Measurements from ENCODE around the gene OSBPL3.
A peak's percentile ranks its signal among the peaks of the same experiment; 100 is the strongest.

Gene OSBPL3

GRCh38 chr7:24964191-24964590, 15.8 kb downstream of the OSBPL3 start:
- Histone ChIP-seq H3K4me1 (ENCODE audit: control insufficient read depth, insufficient read depth, low read length) (peaks cover 11% of the 10 kb centered on the region; the same call in 1 of the 2 replicates), H3K9me3 (ENCODE audit: control insufficient read depth, insufficient read depth, low read depth, low read length) (no peaks in the 10 kb centered on the region), H3K36me3 (ENCODE audit: control insufficient read depth in 2 of 2, insufficient read depth in 1 of 2, low read length in 2 of 2) (no peaks in the 10 kb centered on the region), H3K4me3 (ENCODE audit: low read depth, low read length) (no peak overlapping the region), H3K27ac (ENCODE audit: extremely low read depth, low read depth, low read length) (no peak overlapping the region)
- CTCF ChIA-PET: interaction anchor here (0.6 kb wide), 2 partner anchors 160 to 371 kb away, joined by 4 to 5 read pairs; no protein-coding TSS in a partner anchor
- TF ChIP-seq, protein P1, sequence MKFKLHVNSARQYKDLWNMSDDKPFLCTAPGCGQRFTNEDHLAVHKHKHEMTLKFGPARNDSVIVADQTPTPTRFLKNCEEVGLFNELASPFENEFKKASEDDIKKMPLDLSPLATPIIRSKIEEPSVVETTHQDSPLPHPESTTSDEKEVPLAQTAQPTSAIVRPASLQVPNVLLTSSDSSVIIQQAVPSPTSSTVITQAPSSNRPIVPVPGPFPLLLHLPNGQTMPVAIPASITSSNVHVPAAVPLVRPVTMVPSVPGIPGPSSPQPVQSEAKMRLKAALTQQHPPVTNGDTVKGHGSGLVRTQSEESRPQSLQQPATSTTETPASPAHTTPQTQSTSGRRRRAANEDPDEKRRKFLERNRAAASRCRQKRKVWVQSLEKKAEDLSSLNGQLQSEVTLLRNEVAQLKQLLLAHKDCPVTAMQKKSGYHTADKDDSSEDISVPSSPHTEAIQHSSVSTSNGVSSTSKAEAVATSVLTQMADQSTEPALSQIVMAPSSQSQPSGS (tag by site-specific recombination; IDR thresholded peaks at IDR 0.05; ENCODE audit: low read depth): 0 out of 2 replicates have a peak, but pooled peaks have one; percentile 34
- no peak for TF ChIP-seq ZNF404 (tag by site-specific recombination; IDR thresholded peaks at IDR 0.05)
- POLR2A ChIA-PET: no interaction called here

GRCh38 chr7:24963218-24963617, 16.8 kb downstream of the OSBPL3 start:
- ChIA-PET POLR2A (no interaction called here), CTCF (no interaction called here)
- Histone ChIP-seq H3K4me3 (ENCODE audit: low read depth, low read length) (no peak overlapping the region), H3K9me3 (ENCODE audit: control insufficient read depth, insufficient read depth, low read depth, low read length) (no peaks in the 10 kb centered on the region), H3K4me1 (ENCODE audit: control insufficient read depth, insufficient read depth, low read length) (peaks cover 11% of the 10 kb centered on the region; the same call in 1 of the 2 replicates), H3K27ac (ENCODE audit: extremely low read depth, low read depth, low read length) (no peak overlapping the region), H3K36me3 (ENCODE audit: control insufficient read depth in 2 of 2, insufficient read depth in 1 of 2, low read length in 2 of 2) (no peaks in the 10 kb centered on the region)
- TF ChIP-seq ZBTB8A (tag by site-specific recombination; IDR thresholded peaks at IDR 0.05): no peak
- TF ChIP-seq ZNF24 (tag by site-specific recombination; IDR thresholded peaks at IDR 0.05): no peak
- no peak for TF ChIP-seq SCRT1 (tag by site-specific recombination; IDR thresholded peaks at IDR 0.05; ENCODE audit: borderline replicate concordance)
- TF ChIP-seq ZNF274 (IDR thresholded peaks at IDR 0.05; ENCODE audit: low read length): no peak
- TF ChIP-seq ZNF274 (tag by site-specific recombination; IDR thresholded peaks at IDR 0.05; ENCODE audit: borderline replicate concordance): no peak
- no peak for TF ChIP-seq PRDM4 (tag by site-specific recombination; IDR thresholded peaks at IDR 0.05)
- no peak for TF ChIP-seq ZNF114 (tag by site-specific recombination; IDR thresholded peaks at IDR 0.05)
- TF ChIP-seq, protein P2, sequence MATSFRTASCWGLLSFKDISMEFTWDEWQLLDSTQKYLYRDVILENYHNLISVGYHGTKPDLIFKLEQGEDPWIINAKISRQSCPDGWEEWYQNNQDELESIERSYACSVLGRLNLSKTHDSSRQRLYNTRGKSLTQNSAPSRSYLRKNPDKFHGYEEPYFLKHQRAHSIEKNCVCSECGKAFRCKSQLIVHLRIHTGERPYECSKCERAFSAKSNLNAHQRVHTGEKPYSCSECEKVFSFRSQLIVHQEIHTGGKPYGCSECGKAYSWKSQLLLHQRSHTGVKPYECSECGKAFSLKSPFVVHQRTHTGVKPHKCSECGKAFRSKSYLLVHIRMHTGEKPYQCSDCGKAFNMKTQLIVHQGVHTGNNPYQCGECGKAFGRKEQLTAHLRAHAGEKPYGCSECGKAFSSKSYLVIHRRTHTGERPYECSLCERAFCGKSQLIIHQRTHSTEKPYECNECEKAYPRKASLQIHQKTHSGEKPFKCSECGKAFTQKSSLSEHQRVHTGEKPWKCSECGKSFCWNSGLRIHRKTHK (tag by site-specific recombination; IDR thresholded peaks at IDR 0.05): no peak
- TF ChIP-seq ELK4 (IDR thresholded peaks at IDR 0.05; ENCODE audit: borderline replicate concordance, low read depth, low read length): no peak
- TF ChIP-seq TSHZ1 (tag by site-specific recombination; IDR thresholded peaks at IDR 0.05; ENCODE audit: borderline replicate concordance): no peak
- TF ChIP-seq, protein P3, sequence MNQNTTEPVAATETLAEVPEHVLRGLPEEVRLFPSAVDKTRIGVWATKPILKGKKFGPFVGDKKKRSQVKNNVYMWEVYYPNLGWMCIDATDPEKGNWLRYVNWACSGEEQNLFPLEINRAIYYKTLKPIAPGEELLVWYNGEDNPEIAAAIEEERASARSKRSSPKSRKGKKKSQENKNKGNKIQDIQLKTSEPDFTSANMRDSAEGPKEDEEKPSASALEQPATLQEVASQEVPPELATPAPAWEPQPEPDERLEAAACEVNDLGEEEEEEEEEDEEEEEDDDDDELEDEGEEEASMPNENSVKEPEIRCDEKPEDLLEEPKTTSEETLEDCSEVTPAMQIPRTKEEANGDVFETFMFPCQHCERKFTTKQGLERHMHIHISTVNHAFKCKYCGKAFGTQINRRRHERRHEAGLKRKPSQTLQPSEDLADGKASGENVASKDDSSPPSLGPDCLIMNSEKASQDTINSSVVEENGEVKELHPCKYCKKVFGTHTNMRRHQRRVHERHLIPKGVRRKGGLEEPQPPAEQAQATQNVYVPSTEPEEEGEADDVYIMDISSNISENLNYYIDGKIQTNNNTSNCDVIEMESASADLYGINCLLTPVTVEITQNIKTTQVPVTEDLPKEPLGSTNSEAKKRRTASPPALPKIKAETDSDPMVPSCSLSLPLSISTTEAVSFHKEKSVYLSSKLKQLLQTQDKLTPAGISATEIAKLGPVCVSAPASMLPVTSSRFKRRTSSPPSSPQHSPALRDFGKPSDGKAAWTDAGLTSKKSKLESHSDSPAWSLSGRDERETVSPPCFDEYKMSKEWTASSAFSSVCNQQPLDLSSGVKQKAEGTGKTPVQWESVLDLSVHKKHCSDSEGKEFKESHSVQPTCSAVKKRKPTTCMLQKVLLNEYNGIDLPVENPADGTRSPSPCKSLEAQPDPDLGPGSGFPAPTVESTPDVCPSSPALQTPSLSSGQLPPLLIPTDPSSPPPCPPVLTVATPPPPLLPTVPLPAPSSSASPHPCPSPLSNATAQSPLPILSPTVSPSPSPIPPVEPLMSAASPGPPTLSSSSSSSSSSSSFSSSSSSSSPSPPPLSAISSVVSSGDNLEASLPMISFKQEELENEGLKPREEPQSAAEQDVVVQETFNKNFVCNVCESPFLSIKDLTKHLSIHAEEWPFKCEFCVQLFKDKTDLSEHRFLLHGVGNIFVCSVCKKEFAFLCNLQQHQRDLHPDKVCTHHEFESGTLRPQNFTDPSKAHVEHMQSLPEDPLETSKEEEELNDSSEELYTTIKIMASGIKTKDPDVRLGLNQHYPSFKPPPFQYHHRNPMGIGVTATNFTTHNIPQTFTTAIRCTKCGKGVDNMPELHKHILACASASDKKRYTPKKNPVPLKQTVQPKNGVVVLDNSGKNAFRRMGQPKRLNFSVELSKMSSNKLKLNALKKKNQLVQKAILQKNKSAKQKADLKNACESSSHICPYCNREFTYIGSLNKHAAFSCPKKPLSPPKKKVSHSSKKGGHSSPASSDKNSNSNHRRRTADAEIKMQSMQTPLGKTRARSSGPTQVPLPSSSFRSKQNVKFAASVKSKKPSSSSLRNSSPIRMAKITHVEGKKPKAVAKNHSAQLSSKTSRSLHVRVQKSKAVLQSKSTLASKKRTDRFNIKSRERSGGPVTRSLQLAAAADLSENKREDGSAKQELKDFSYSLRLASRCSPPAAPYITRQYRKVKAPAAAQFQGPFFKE (tag by site-specific recombination; IDR thresholded peaks at IDR 0.05; ENCODE audit: borderline replicate concordance): no peak
- no peak for TF ChIP-seq ZNF354C (tag by site-specific recombination; IDR thresholded peaks at IDR 0.05; ENCODE audit: borderline replicate concordance, low read depth)
- no peak for TF ChIP-seq ZNF394 (tag by site-specific recombination; IDR thresholded peaks at IDR 0.05; ENCODE audit: borderline replicate concordance)
- TF ChIP-seq, protein P4, sequence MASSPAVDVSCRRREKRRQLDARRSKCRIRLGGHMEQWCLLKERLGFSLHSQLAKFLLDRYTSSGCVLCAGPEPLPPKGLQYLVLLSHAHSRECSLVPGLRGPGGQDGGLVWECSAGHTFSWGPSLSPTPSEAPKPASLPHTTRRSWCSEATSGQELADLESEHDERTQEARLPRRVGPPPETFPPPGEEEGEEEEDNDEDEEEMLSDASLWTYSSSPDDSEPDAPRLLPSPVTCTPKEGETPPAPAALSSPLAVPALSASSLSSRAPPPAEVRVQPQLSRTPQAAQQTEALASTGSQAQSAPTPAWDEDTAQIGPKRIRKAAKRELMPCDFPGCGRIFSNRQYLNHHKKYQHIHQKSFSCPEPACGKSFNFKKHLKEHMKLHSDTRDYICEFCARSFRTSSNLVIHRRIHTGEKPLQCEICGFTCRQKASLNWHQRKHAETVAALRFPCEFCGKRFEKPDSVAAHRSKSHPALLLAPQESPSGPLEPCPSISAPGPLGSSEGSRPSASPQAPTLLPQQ (tag by site-specific recombination; IDR thresholded peaks at IDR 0.05): no peak

All from HEK293 (cell line).